ENCODE measurements around the gene CIZ1.

DNA sequence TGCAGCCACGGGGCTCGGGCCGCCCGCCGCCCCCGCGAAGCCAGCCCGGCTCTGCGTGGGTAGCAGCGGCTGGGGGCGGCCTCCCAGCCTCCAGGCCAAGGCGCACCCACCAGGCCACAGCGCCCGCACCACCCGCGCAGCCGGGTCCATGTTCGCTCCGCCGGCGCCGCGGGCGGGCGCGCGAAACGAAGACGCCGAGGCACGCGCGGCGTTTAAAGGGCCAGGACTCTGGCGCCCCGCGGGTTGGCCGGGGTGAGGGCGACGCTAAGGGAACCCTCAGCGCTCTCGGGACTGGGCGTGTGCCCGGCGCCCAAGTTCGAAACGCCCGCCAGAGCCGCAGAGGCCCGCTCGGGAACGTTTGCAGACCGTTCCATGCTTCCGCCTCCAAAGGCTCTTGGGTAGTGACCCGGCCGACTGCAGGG, 63.8 kb downstream of the CIZ1 start, which contains the start of gene PTGES2:
- no peak for TF ChIP-seq EZH2 (IDR thresholded peaks at IDR 0.05; ENCODE audit: insufficient read depth, poor library complexity, severe bottlenecking)
- no peak for TF ChIP-seq EZH2phosphoT487 (IDR thresholded peaks at IDR 0.05; ENCODE audit: insufficient read depth, low read depth)
